Suprapubic skin (tissue), 4 donors: Measurements from ENCODE around the gene TMEM132D. TPM values are rescaled to one million over a fixed set of nuclear protein-coding genes. Genes with fewer than 3 reads are reported as not detected.

Experiments
- DNase-seq, 2 donors: peaks; one replicate each; pipeline ENCODE4 v3.0.0-alpha.2; 2019; ENCODE audit warnings: low spot score in 2 of 2
- H3K27ac ChIP-seq: fragments of 200-600 bp; sonication (generic); one replicate; pipeline ENCODE4 v1.5.1; 2019
- H3K27me3 ChIP-seq: fragments of 200-600 bp; sonication (generic); one replicate; pipeline ENCODE4 v1.5.1; 2019
- H3K36me3 ChIP-seq: fragments of 200-600 bp; sonication (generic); one replicate; pipeline ENCODE4 v1.5.1; 2019
- H3K4me1 ChIP-seq: fragments of 200-600 bp; sonication (generic); one replicate; pipeline ENCODE4 v1.5.1; 2019
- H3K4me3 ChIP-seq: fragments of 200-600 bp; sonication (generic); one replicate; pipeline ENCODE4 v1.5.1; 2019; ENCODE audit warnings: mild to moderate bottlenecking
- H3K9me3 ChIP-seq: fragments of 200-600 bp; sonication (generic); one replicate; pipeline ENCODE4 v1.5.1; 2019
- EP300 ChIP-seq: sonication (generic); formaldehyde crosslinking; IDR thresholded peaks from one replicate; pipeline ENCODE4 v1.6.1; 2017; ENCODE audit warnings: antibody characterized with exemption
- POLR2A ChIP-seq, 2 donors: fragments of 450-650 bp; IDR thresholded peaks; one replicate each; pipeline ENCODE4 v1.6.1; 2017; ENCODE audit warnings: antibody characterized with exemption in 2 of 2, mild to moderate bottlenecking in 2 of 2, moderate library complexity in 2 of 2
- POLR2AphosphoS5 ChIP-seq, 3 donors: sonication (generic); formaldehyde crosslinking; IDR thresholded peaks; one replicate each; pipeline ENCODE4 v1.6.1; 2017; ENCODE audit warnings: antibody characterized with exemption in 3 of 3
- WGBS: methylation state at CpG from one replicate; pipeline ENCODE4 v1.1.5; 2018; 5-methylcytosine and 5-hydroxymethylcytosine counted together
- total RNA-seq, 4 donors: library from RNA; depleted of rRNA; stranded (reverse); fragments of >200 nt; gene quantifications; one replicate each; pipeline ENCODE4 v1.1.0, GENCODE V29; 2016
- TF ChIP-seq, protein P1 (sequence below), 2 donors: fragments of 200-600 bp in 1 of 2; fragments of 450-650 bp in 1 of 2; sonication (generic) in 1 of 2; IDR thresholded peaks; one replicate each; pipeline ENCODE4 v1.5.1; 2016 to 2019; ENCODE audit warnings: antibody characterized with exemption in 2 of 2, mild to moderate bottlenecking in 1 of 2, moderate library complexity in 1 of 2

Gene TMEM132D
- total RNA-seq, 4 donors from 2014 or later, result 0.10 to 0.64 TPM; not detected in 2

DNA sequence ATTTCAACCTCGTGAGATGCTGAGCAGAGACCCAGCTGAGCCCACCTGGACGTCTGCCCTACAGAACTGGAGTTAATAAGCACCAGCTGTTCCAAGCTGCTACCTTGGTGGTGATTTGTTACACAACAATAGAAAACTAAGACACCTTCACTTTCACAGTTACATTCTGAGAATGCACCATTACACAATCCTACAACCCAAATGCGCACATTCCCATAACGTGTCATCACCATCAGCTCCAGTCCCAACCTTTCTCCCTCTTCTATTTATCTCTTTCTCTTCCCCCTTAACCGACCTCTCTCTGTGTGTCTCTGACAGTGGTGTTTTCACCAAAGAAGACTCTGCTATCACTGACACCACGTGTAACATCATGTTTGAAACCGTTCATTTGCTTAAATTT lies 91.9 kb downstream of the TMEM132D start:
- DNase-seq, result no peak
- WGBS, result 83% methylated on average over 5 of the region's 7 CpGs
- TF ChIP-seq POLR2AphosphoS5 (IDR thresholded peaks at IDR 0.05) (no peak), POLR2A (IDR thresholded peaks at IDR 0.05) (no peak), EP300 (no peak)
- TF ChIP-seq, protein P1, sequence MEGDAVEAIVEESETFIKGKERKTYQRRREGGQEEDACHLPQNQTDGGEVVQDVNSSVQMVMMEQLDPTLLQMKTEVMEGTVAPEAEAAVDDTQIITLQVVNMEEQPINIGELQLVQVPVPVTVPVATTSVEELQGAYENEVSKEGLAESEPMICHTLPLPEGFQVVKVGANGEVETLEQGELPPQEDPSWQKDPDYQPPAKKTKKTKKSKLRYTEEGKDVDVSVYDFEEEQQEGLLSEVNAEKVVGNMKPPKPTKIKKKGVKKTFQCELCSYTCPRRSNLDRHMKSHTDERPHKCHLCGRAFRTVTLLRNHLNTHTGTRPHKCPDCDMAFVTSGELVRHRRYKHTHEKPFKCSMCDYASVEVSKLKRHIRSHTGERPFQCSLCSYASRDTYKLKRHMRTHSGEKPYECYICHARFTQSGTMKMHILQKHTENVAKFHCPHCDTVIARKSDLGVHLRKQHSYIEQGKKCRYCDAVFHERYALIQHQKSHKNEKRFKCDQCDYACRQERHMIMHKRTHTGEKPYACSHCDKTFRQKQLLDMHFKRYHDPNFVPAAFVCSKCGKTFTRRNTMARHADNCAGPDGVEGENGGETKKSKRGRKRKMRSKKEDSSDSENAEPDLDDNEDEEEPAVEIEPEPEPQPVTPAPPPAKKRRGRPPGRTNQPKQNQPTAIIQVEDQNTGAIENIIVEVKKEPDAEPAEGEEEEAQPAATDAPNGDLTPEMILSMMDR (IDR thresholded peaks at IDR 0.05), result no peak
- Histone ChIP-seq H3K27ac (no peak overlapping the region), H3K27me3 (no peaks in the 10 kb centered on the region), H3K9me3 (peaks cover 7% of the 10 kb centered on the region), H3K4me3 (no peak overlapping the region), H3K4me1 (no peaks in the 10 kb centered on the region), H3K36me3 (no peaks in the 10 kb centered on the region)

DNA sequence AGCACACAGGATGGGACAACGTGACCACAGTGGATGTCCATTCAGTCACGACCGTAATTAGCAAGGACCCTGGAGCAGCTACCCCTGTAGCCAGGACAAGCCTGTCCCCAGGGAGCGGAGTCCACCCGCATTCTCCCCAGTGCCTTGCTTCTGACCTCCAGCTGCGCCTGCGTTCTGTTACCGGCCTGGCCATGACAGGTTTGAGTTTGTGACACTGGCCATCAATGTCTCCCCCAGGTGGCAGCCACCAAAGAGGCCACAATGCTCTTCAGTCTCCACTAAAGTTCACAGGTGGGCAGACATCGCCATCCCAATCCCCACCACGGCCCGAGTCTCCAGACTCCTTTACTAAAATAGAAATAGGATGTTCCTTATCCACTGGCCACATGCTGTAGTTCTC lies 96.7 kb downstream of the TMEM132D start:
- Histone ChIP-seq H3K36me3 (no peaks in the 10 kb centered on the region), H3K4me1 (no peaks in the 10 kb centered on the region), H3K27ac (no peak overlapping the region), H3K27me3 (no peaks in the 10 kb centered on the region), H3K9me3 (peaks cover 3% of the 10 kb centered on the region), H3K4me3 (no peak overlapping the region)
- 87% methylated on average over 11 of the region's 11 CpGs for WGBS
- TF ChIP-seq, protein P1 (IDR thresholded peaks at IDR 0.05), result no peak
- no peak for DNase-seq

DNA sequence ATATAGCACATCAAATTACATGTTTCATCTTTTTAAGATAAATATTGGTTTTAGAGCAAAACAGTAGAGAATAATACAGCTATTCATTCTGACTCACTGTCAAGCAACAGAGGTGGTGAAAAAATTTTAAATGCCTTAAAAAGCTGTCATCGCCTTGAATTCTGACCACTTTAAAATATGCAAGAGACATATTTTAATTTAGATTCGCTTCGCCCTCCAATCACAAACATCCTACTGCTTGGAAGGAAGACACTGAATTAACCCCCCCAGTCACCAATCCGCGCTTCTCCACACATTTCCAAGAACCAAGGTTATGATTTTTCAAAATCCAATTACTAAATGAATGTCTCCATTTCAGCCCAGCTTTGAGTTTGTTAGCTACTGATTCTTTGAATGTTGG lies 112.4 kb downstream of the TMEM132D start:
- DNase-seq, result no peak
- Histone ChIP-seq H3K4me1 (no peaks in the 10 kb centered on the region), H3K9me3 (peaks cover 3% of the 10 kb centered on the region), H3K27ac (no peak overlapping the region), H3K4me3 (no peak overlapping the region), H3K36me3 (no peaks in the 10 kb centered on the region), H3K27me3 (no peaks in the 10 kb centered on the region)
- WGBS, result 96% methylated on average over 5 of the region's 5 CpGs
- TF ChIP-seq, protein P1 (IDR thresholded peaks at IDR 0.05), result no peak
- no peak for TF ChIP-seq POLR2A (IDR thresholded peaks at IDR 0.05)
- TF ChIP-seq POLR2AphosphoS5 (IDR thresholded peaks at IDR 0.05), result no peak
- no peak for TF ChIP-seq EP300

DNA sequence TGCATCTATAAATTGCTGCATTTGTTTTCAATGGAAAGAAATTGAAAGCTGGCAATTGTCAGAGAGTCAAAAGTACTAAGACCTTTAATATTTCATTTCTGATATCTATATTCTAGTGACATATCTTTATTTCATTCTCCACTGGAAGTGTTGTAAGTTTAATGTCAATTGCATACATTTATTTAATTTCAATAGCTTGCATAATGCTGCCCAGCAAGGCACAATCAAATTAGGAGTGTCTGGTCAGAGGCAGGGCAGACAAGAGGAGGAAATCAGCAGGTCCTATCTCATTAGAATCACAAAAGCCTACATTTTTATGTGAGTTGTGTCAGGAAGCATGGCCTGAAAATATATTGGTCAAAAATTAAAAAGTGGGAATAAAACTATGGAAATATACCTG lies 112.9 kb downstream of the TMEM132D start:
- TF ChIP-seq EP300 (no peak), POLR2AphosphoS5 (IDR thresholded peaks at IDR 0.05) (no peak), POLR2A (IDR thresholded peaks at IDR 0.05) (no peak)
- TF ChIP-seq, protein P1 (IDR thresholded peaks at IDR 0.05), result no peak
- Histone ChIP-seq H3K9me3 (peaks cover 3% of the 10 kb centered on the region), H3K4me3 (no peak overlapping the region), H3K27ac (no peak overlapping the region), H3K36me3 (no peaks in the 10 kb centered on the region), H3K27me3 (no peaks in the 10 kb centered on the region), H3K4me1 (no peaks in the 10 kb centered on the region)
- no peak for DNase-seq

DNA sequence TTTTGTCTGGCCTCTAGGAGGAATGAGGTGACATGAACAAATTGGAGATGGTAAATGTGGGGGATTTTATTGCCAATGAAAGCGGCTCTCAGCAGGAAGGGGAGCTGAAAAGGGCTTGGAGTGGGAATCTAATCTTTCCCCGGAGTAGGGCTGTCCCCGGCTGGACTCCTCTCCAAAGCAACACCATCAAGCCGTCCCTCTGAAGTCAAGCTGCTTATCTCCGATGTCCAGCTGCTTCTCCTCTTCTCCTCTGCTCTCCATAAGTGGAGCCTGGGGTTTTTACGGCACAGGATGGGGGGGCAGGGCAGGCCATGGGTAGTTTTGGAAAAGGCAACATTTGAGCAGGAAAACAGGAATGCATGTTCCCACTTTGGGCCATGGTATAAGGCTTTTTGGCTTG lies 113.5 kb downstream of the TMEM132D start:
- 72% methylated on average over 6 of the region's 6 CpGs for WGBS
- no peak for DNase-seq
- Histone ChIP-seq H3K27ac (no peak overlapping the region), H3K36me3 (no peaks in the 10 kb centered on the region), H3K4me3 (no peak overlapping the region), H3K27me3 (no peaks in the 10 kb centered on the region), H3K4me1 (no peaks in the 10 kb centered on the region), H3K9me3 (peaks cover 3% of the 10 kb centered on the region)
- TF ChIP-seq, protein P1 (IDR thresholded peaks at IDR 0.05), result no peak
- TF ChIP-seq EP300, result no peak
- TF ChIP-seq POLR2A (IDR thresholded peaks at IDR 0.05), result no peak
- TF ChIP-seq POLR2AphosphoS5 (IDR thresholded peaks at IDR 0.05), result no peak
